K562 (cell line): Measurements from ENCODE around the gene MIXL1. TPM values are rescaled to one million over a fixed set of nuclear protein-coding genes. Genes with fewer than 3 reads are reported as not detected.

Experiments used
- ATAC-seq: fragments of 200-7000 bp; cut with Tn5 transposase; 3 replicates; pipeline ENCODE4 v1.9.1; 2020; ENCODE audit warnings: moderate library complexity
- BruUV-seq: library from RNA; stranded (reverse); fragments of 400-500 nt; replicated peaks from 2 replicates; lab custom pipeline; 2021; lab: Mats Ljungman, UMichigan
- CTCF ChIA-PET: fragments of 300-600 bp; formaldehyde crosslinking; extraction: SDS; loops from one replicate; lab custom pipeline; 2021; ENCODE audit warnings: low intra/inter-chr PET ratio; lab: Yijun Ruan, JAX
- POLR2A ChIA-PET: fragments of 300-600, 350-650 bp; sonication (Branson Sonifier 250); formaldehyde crosslinking; extraction: SDS; loops from one replicate; lab custom pipeline; 2021; ENCODE audit warnings: antibody characterized with exemption, inconsistent platforms; lab: Yijun Ruan, JAX
- DNase-seq, 4 experiments: peaks; one replicate each; pipeline versions ENCODE4 v3.0.0 to v3.0.0-alpha.2; 2011 to 2018; ENCODE audit warnings: low spot score in 3 of 4, mixed read lengths in 3 of 4; ENCODE audit errors: extremely low read depth in 1 of 4
- FAIRE-seq: peaks from 2 replicates; lab custom pipeline; 2011; peaks lifted over from hg19 to GRCh38; lab: Jason Lieb, UNC
- H2AFZ ChIP-seq: 2 replicates; pipeline ENCODE4 v1.6.0; 2011; ENCODE audit warnings: low read depth, low read length, control low read depth, inconsistent platforms
- H3K27ac ChIP-seq: fragments of 200-600 bp; 3 replicates; pipeline ENCODE4 v1.8.0; 2011; ENCODE audit warnings: low read depth, mild to moderate bottlenecking, control low read depth, inconsistent platforms, low read length, moderate library complexity, mixed read lengths; ENCODE audit errors: extremely low read depth
- H3K27me3 ChIP-seq, 2 experiments: fragments of 300-600 bp in 1 of 2; 2 replicates in 1 of 2; 3 replicates in 1 of 2; pipeline versions ENCODE4 v1.6.0 to v1.8.0; 2011; ENCODE audit warnings: inconsistent platforms in 2 of 2, low read length in 2 of 2, mild to moderate bottlenecking in 1 of 2, mixed read lengths in 1 of 2, moderate library complexity in 1 of 2; ENCODE audit not compliant: control insufficient read depth in 2 of 2, insufficient read depth in 2 of 2
- H3K36me3 ChIP-seq: fragments of 300-600 bp; 3 replicates; pipeline ENCODE4 v1.8.0; 2011; ENCODE audit warnings: mild to moderate bottlenecking, low read length, inconsistent platforms; ENCODE audit not compliant: control insufficient read depth, insufficient read depth
- H3K4me1 ChIP-seq, 2 experiments: fragments of 200-600 bp in 1 of 2; replicated peaks in 1 of 2; 2 replicates in 1 of 2; 3 replicates in 1 of 2; pipeline versions ENCODE4 v1.5.1 to v1.8.0; 2011; ENCODE audit warnings: inconsistent platforms in 2 of 2, low read length in 2 of 2, mild to moderate bottlenecking in 1 of 2, mixed read lengths in 1 of 2, moderate library complexity in 1 of 2; ENCODE audit not compliant: control insufficient read depth in 2 of 2, insufficient read depth in 2 of 2
- H3K4me2 ChIP-seq: 2 replicates; pipeline ENCODE4 v1.6.1; 2011; ENCODE audit warnings: low read length, control low read depth, inconsistent platforms, mixed read lengths; ENCODE audit not compliant: insufficient read depth
- H3K4me3 ChIP-seq: fragments of 200-600 bp; sonication (generic), shearing (Covaris generic); 2 replicates; pipeline ENCODE4 v1.5.1; 2016; ENCODE audit warnings: control low read depth, inconsistent platforms
- H3K79me2 ChIP-seq: fragments of 200-600 bp; 3 replicates; pipeline ENCODE4 v1.8.0; 2011; ENCODE audit warnings: low read length, inconsistent platforms; ENCODE audit not compliant: control insufficient read depth, insufficient read depth
- H3K9ac ChIP-seq, 2 experiments: 2 replicates each; pipeline versions ENCODE4 v1.6.0 to v1.6.1; 2011; ENCODE audit warnings: low read depth in 2 of 2, low read length in 2 of 2, control low read depth in 1 of 2, inconsistent platforms in 1 of 2, mild to moderate bottlenecking in 1 of 2, mixed read lengths in 1 of 2; ENCODE audit not compliant: insufficient read depth in 1 of 2
- H3K9me1 ChIP-seq: one replicate; pipeline ENCODE4 v1.6.0; 2011; ENCODE audit warnings: inconsistent platforms, mild to moderate bottlenecking, low read length, moderate library complexity; ENCODE audit not compliant: control insufficient read depth, insufficient read depth
- H3K9me3 ChIP-seq: replicated peaks from 2 replicates; pipeline ENCODE4 v1.5.1; 2011; ENCODE audit warnings: low read depth, low read length, inconsistent platforms; ENCODE audit not compliant: control insufficient read depth, insufficient read depth
- H4K20me1 ChIP-seq: replicated peaks from 2 replicates; pipeline ENCODE4 v1.6.1; 2011; ENCODE audit warnings: low read length, inconsistent platforms, mixed read lengths; ENCODE audit not compliant: control insufficient read depth, insufficient read depth
- CLOCK ChIP-seq: fragments of 250-450 bp; sonication (Bioruptor Pico); IDR thresholded peaks from 2 replicates; pipeline ENCODE4 v1.4.0; 2020; ENCODE audit warnings: mild to moderate bottlenecking, moderate library complexity, borderline replicate concordance
- EHMT2 ChIP-seq: fragments of 450-650 bp; IDR thresholded peaks from 2 replicates; pipeline ENCODE4 v1.6.1; 2018; ENCODE audit warnings: antibody characterized with exemption
- ELF1 ChIP-seq: fragments of 200-800 bp; sonication (Bioruptor generic); IDR thresholded peaks from 2 replicates; pipeline ENCODE4 v1.6.1; 2016; ENCODE audit warnings: missing genetic modification characterization, missing compliant biosample characterization
- POU5F1 ChIP-seq: fragments of 150-350 bp; IDR thresholded peaks from 2 replicates; pipeline ENCODE4 v1.6.1; 2014; ENCODE audit warnings: borderline replicate concordance, low read length, low read depth, mild to moderate bottlenecking; ENCODE audit not compliant: partially characterized antibody
- ZBTB7A ChIP-seq: IDR thresholded peaks from 2 replicates; pipeline ENCODE4 v1.6.1; 2011; ENCODE audit warnings: low read depth, mild to moderate bottlenecking, low read length, moderate library complexity, borderline replicate concordance; ENCODE audit not compliant: control insufficient read depth
- ZNF146 ChIP-seq: IDR thresholded peaks from one replicate; pipeline ENCODE4 v1.6.1; 2018; ENCODE audit warnings: missing compliant biosample characterization; ENCODE audit not compliant: unreplicated experiment
- ZNF24 ChIP-seq: fragments of 450-650 bp; IDR thresholded peaks from 2 replicates; pipeline ENCODE4 v1.6.1; 2016
- ZNF707 ChIP-seq: fragments of 250-450 bp; sonication (Bioruptor Pico); conservative IDR thresholded peaks from 2 replicates; pipeline ENCODE4 v1.8.0; 2022; ENCODE audit warnings: inconsistent platforms, mild to moderate bottlenecking, moderate library complexity
- WGBS: fragments of 100-300 bp; shearing (Covaris generic); methylation state at CpG from one replicate; pipeline ENCODE4 v1.1.6; 2016; ENCODE audit warnings: low coverage, mixed read lengths; ENCODE audit not compliant: insufficient coverage; ENCODE audit errors: missing lambda C conversion rate; 5-methylcytosine and 5-hydroxymethylcytosine counted together
- in situ Hi-C: fragments of 300-500 bp; cut with MboI; formaldehyde crosslinking; loops from 4 replicates; pipeline ENCODE4 v1.15.0; 2018; ENCODE audit warnings: inconsistent platforms, mixed read lengths
- intact Hi-C: fragments of 100-400 bp; cut with micrococcal nuclease; formaldehyde crosslinking; loops from 2 replicates; pipeline ENCODE4 v1.14.2; 2022
- polyA plus RNA-seq, 8 experiments: library from polyadenylated mRNA; depleted of rRNA in 4 of 8; stranded (reverse) in 5 of 8; unstranded in 3 of 8; fragments of >200 nt; fragmentation: Nextera tagmentation in 2 of 8; fragmentation: Illumina TruSeq in 1 of 8; extraction: Ambion mirVana in 2 of 8; extraction: Trizol in 1 of 8; gene quantifications; 2 replicates each; pipeline versions ENCODE4 v1.2.1 to v1.2.3, GENCODE V29; 2011 to 2014; ENCODE audit warnings: inconsistent platforms in 1 of 8, missing spikeins in 1 of 8
- total RNA-seq, 7 experiments: library from RNA; depleted of rRNA in 6 of 7; stranded (reverse); fragments of >200 nt in 6 of 7; fragmentation: Illumina TruSeq in 2 of 7; extraction: Trizol in 2 of 7; gene quantifications; 2 replicates each; pipeline versions ENCODE4 v1.2.1 to v1.2.3, GENCODE V29; 2011 to 2021; ENCODE audit warnings: low replicate concordance in 1 of 7

Gene MIXL1
- total and polyA plus RNA-seq, 9 of the 15 experiments (the other 6 are each of a cell fraction or from before 2014, with no cell fraction given): not detected

- Histone ChIP-seq H3K9me1 (no peaks in the 10 kb centered on the region), H4K20me1 (no peaks in the 10 kb centered on the region), H3K4me2 (no peak overlapping the region), H3K27ac (no peak overlapping the region), H3K9ac (no peak overlapping the region), H3K4me3 (no peak overlapping the region), H3K4me1 (peaks cover 0 to 1% of the 10 kb centered on the region in 2 experiments; a peak in 1 of 5 replicates), H3K27me3 (peaks cover 13% of the 10 kb centered on the region in 2 experiments; a peak in 4 of 5 replicates), H3K36me3 (no peaks in the 10 kb centered on the region), H2AFZ (no peak overlapping the region), H3K9me3 (no peaks in the 10 kb centered on the region), H3K79me2 (no peaks in the 10 kb centered on the region)
- DNase-seq (no peak), ATAC-seq (no peak), FAIRE-seq (no peak)
- no peak for TF ChIP-seq EHMT2
- BruUV-seq: no TSS peak
- ChIA-PET CTCF (no interaction called here), POLR2A (interaction anchor here (0.7 to 0.9 kb wide), 2 partner anchors 10 to 515 kb away, joined by 3 read pairs; no protein-coding TSS in a partner anchor)
- in situ Hi-C loops (no loop called here), intact Hi-C loops (loop anchor here (5.0 kb wide), 1 partner anchor 203 kb away; the partner anchor contains the start of gene PARP1)
Observed at GRCh38 chr1:226204198-226204597, 19.3 kb upstream of the MIXL1 start.

GRCh38 chr1:226207048-226207447, 16.4 kb upstream of the MIXL1 start:
- Histone ChIP-seq H3K9me1 (no peaks in the 10 kb centered on the region), H3K27ac (no peak overlapping the region), H4K20me1 (peaks cover 4% of the 10 kb centered on the region; the same call in 1 of the 2 replicates), H3K4me1 (peaks cover 0 to 3% of the 10 kb centered on the region in 2 experiments; a peak in 3 of 5 replicates), H3K79me2 (no peaks in the 10 kb centered on the region), H2AFZ (no peak overlapping the region), H3K9me3 (no peaks in the 10 kb centered on the region), H3K4me2 (no peak overlapping the region), H3K27me3 (peaks cover 16 to 18% of the 10 kb centered on the region in 2 experiments; a peak in 4 of 5 replicates), H3K4me3 (no peak overlapping the region), H3K36me3 (no peaks in the 10 kb centered on the region), H3K9ac (no peak overlapping the region)
- intact Hi-C loops (no loop called here), in situ Hi-C loops (no loop called here)
- ATAC-seq (no peak), DNase-seq (no peak), FAIRE-seq (no peak)
- POLR2A ChIA-PET: interaction anchor here (0.7 kb wide), 2 partner anchors 15 to 133 kb away, joined by 3 read pairs; no protein-coding TSS in a partner anchor
- CTCF ChIA-PET: no interaction called here
- TF ChIP-seq CLOCK (CRISPR knock-in tag) (no peak), ZNF24 (no peak), ZNF707 (CRISPR knock-in tag) (no peak), ZNF146 (CRISPR knock-in tag) (peak; percentile 27), ZBTB7A (no peak), POU5F1 (no peak), ELF1 (tag) (no peak)
- no TSS peak for BruUV-seq
- 19% methylated on average over 5 of the region's 5 CpGs for WGBS
